Measurements from ENCODE around the gene KLHL24.
"Not testable (repeated sequence)": the region's sequence is repeated elsewhere in the genome, so short reads cannot be mapped to it uniquely, and the experiment has no call there.

KLHL24 gene

DNA sequence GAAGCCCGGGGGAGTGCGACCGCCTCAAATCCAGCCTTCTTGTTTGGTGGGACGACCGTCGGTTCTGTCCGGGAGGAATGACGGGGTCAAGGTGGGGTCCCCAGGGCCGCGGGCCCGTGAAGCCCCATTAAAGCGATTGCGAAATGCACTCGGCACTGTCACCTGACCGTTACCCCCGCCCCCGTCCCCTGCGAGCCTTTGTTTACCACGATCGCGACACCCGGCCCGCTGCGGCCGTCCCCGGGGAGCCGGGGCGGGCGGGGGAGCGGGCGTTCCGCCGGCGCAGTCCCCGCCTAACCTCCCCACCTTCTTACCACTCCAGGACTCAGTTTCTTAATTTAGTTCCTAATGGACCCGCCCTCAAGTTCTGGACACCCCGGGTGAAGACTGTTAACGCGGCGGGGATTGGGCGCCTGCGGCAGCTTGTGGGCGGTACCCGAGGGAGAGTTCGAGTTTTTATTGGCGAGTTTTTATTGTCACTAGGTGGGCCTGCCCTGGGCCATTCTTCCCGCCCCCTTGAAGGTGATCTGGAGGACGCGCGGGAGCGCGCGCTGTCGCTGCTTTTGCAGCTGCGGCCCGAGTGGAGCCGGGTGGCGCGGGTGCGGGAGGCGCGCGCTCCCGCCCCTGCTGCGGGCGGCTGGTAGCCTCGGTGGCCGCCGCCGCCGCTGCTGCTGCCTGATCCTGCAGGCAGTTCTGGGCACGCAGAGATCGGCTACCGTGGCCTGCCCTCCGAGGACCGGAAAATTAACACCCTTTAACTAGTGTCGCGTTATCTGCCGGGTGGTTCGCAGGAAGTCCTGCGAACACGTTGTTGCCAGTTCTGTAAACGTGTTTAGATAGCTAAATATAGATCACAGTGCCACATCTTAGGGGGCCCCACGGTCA lies 1.0 kb downstream of the KLHL24 start:
- DNase-seq = peak; percentile 97

DNA sequence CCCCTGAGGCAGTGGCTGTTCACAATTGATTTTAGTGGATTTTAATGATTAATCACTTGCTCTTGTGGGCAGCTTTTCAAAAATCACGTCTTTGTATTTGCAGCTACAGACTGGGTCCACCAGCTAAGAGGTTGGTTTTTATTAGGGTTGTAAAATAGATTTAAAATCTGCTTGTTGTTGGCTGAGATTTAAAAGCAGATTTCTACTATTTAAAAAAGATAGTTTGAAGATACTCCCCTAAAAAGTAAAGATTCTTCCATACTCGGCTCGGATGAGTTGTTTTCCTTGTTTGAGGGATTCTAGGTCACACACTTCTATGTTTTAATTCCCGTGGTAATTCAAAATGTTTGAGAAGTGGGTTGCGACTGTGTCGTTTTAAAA lies 1.7 kb downstream of the KLHL24 start:
- no peak for DNase-seq

DNA sequence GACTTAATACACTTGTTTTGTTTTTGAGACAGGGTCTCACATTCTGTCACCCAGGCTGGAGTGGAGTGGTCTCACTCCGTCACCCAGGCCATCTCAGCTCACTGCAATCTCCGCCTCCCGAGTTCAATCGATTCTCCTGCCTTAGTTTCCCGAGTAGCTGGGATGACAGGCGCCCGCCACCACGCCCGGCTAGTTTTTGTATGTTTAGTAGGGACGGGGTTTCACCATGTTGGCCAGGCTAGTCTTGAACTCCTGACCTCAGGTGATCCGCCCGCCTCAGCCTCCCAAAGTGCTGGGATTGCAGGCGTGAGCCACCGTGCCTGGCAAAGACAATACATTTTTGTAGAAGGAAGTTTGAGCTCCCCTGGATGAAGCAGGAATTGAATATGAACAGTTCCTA lies 2.2 kb downstream of the KLHL24 start:
- DNase-seq = not testable (repeated sequence)

DNA sequence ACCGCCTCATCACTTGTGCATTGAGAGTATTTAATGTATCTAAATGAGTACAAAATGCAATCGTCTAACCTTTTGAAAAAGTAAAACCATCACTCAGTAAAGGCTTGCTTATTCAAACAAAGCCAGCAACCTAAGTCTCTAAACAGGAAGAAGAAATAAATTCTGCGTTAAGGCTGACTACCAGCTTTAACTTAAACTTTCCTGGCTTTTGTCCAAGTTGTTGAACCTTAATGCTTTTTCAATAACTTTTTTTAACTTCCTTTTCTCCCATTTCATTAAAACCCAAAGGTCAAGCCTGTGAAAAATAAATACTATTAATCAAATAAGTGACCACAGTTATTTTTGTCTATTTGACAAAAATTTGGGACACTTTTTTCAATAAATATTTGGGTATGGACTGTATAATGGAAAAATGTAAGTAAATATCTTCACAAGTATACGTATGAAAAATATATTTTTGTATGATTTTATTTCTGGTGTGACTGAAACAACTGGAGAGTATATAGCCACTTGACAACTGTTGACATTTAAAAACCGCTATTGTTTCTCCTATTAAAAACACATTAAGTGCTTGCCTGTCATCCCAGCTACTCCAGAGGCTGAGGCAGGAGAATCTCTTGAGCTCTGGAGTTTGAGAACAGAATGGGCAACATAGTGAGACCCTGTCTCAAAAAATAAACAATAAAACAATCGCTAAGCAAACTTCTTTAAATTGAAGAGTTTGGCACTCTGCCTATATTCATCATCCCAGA lies 2.9 kb downstream of the KLHL24 start:
- peak; percentile 27 for DNase-seq

DNA sequence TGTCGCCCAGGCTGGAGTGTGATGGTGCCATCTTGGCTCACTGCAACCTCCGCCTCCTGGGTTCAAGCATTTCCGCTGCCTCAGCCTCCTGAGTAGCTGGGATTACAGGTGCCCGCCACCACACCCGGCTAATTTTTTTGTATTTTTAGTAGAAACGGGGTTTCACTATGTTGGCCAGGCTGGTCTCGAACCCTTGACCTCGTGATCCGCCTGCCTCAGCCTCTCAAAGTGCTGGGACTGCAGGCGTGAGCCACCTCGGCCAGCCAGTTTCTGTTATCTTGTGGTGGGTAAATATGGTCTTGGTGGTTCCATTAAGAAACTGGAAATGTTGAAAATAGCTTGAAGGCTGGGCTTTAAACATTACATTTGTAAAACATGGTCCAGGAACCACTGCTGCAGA lies 5.2 kb downstream of the KLHL24 start:
- DNase-seq = not testable (repeated sequence)

DNA sequence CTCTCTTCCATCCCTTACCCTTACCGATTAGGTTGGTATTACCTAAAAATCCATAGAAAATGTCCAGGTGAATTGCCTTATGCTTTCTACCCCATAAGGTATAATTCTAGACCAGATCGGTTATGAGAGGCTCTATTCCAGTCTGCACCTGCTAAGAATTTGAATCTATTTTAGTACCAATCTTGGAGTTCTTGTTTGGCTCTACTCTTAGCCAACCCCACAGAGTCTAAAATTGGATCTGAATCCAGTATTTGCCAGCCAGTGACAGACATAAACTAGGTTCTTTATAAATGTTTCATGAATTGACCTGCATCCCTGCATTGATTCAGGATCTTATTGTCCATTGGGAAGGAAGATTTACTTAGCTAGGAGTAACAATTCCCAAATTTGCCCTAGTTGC lies 6.5 kb downstream of the KLHL24 start:
- DNase-seq = no peak

DNA sequence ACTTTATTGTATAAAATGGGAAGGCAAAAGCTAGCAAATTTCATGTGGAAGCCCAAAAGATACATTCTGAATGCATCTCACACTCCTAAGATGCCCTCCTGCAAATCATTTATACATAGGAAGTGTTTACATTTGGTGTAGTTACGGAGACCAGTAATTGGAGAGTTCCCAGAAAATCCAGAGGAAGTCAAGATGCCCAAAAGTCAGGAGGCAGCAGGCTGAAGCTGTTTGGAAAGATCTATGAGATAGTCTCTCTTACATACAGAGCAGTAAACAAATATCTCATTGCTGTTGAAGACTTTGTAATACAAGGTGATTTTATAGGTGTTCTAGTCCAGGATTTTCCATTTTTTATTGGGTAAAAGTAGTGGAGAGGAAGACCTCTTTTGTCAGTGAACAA lies 8.8 kb downstream of the KLHL24 start:
- DNase-seq = no peak

DNA sequence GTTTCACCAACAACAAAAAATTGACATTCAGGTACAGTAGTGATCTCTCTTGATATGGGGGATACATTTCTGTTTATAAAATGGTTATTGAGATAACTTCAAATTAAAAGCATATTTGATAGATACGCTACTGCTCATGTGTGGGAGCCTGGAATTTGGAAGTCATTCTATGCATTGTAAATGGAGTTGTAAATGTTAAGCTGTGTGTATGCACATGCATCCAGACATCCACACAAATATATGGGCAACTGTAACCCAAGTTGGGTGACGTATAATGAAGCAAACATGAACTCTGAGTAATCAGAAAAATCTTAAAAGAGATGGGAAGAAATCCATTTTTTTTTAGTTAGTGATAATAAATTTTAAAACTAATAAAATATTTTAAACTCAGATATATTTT lies 9.8 kb downstream of the KLHL24 start:
- no peak for DNase-seq

DNA sequence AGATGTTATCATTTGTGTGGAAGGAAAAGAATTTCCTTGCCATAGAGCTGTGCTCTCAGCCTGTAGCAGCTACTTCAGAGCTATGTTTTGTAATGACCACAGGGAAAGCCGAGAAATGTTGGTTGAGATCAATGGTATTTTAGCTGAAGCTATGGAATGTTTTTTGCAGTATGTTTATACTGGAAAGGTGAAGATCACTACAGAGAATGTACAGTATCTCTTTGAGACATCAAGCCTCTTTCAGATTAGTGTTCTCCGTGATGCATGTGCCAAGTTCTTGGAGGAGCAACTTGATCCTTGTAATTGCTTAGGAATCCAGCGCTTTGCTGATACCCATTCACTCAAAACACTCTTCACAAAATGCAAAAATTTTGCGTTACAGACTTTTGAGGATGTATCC lies 15.1 kb downstream of the KLHL24 start:
- DNase-seq = no peak

DNA sequence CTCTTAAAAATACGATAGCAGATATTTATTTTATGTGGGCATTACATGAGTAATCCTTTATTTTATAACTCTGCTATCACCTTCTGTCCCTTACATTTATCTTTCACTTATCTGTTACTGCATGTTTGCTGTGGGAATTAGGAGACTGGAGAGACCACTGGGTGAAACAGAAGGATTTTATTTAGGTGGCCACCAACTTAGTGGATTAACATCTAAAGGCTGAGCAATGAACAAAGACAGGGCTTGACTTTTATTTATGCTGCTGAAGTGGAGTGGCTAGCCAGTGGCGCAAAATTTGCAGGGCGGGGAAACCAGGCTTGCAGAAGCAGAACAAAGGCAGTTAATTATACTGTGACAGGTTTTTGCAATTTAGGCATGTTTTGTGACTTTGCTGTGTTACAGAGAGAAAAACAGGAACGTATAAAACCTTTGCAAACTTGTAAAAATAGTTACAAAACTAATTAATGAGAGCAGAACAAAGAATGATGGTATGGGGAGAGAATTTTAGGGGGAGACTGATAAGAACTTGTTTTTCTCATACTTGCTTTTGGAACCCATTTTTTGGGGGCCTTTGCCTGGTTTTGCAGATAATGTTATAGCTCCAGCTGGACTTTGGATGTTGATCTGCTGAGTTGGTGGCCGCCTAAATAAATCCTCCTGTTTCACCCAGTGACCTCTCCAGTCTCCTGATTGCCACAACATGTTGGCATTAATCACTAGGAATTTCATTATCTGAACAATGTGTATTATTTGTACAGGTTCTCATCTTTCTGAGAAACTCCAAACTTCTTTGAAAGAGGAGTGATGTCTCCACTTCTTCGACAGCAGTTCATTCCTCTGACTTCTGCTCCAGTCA lies 18.0 kb downstream of the KLHL24 start:
- DNase-seq = no peak

DNA sequence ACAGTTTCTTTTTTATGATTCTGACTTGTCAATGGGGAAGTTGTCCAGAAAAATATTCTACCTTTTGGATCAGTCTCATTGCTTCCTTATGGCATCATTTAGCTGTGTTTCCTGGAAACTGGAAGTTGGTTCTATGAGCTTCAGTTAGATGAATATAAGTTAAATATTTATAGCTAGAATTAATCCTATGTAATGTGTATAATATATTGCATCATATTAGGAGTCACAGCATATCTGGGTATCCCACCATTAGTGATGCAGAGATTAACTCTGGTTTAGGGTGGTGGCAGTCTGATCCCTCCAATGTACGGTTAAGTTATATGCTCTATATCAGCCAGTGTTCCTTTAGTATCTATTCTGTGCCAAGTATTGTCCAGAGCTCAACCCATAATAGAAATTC lies 19.3 kb downstream of the KLHL24 start:
- DNase-seq = no peak

DNA sequence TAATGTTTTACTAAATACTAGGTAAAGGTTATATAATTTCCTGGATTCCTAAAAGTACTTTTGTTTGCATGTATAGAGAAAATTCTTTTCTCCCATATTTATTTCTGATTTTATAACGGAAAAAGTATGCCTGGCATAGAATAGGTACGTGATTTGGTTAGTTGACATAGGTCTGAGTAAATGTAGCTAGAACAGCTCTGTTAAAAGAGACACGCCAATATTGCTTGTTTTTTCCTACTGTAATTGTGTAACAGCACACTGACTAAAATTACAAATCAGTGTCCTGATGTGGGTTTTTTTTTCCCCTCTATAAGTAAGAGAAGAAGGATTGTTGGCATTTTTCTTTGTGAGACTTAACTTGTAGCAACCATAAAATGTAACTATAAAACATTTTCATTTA lies 26.7 kb downstream of the KLHL24 start:
- DNase-seq = no peak

DNA sequence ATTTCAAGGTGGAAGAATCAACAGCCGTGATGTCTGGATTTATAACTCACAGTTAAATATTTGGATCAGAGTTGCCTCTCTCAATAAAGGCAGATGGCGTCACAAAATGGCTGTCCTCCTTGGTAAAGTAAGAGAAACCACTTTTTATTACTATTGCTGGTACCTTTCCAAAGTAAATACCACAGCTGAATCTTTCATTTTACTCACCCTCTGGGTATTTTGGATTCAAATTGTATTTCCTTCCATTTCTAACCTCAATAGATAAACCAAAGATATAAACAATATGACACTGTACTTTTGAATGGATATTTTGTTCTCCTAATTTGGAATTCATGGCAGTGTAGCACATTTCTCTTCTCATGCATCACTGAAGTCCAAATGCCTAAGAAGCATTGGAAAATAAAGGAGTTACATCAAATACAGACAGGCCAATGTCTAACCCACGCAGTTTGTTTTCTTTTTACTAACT lies 29.5 kb downstream of the KLHL24 start:
- DNase-seq = no peak

DNA sequence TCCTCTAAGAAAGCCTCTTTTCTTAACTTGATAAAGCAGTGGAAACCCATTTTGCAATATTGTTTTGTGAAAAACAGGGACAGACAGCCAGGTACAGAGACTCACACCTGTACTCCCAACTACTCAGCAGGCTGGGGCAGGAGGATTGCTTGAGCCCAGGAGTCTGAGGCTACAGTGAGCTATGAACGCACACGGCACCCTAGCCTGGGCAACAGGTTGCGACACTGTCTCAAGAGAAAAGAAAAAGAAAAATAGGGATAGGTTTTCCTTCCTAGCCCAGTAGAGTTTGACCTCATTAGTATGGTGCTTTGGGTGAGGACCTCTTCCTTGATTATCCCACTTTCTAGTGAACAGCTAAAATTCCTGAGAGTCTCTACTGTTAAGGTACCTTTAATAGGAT lies 44.6 kb downstream of the KLHL24 start:
- no peak for DNase-seq

DNA sequence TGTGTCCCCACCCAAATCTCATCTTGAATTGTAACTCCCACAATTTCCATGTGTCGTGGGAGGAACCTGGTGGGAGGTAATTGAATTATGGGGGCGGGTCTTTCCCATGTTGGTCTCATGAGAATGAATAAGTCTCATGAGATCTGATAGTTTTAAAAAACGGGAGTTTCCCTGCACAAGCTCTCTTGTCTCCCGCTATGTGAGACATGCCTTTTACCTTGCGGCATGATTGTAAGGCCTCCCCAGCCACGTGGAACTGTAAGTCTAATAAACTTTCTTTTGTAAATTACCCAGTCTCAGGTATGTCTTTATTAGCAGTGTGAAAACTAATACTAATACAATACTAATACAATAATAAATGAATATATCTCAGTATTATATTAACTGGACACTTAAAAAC lies 52.3 kb downstream of the KLHL24 start:
- no peak for DNase-seq

DNA sequence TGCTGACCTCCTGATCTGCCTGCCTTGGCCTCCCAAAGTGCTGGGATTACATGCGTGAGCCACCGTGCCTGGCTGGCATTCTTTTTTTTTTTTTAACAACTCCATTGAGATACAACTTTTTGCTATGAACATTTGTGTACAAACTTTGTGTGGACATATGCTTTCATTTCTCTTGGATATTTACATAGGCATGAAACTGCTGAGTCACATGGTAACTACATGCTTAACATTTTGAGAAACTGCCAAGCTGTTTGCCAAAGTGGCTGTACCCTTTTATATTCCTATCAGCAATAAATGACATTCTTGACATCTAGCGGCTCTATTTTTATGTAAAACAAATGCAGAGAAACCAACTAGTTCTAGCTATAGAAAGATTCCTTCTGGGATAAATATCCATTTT lies 53.5 kb downstream of the KLHL24 start:
- no peak for DNase-seq

DNA sequence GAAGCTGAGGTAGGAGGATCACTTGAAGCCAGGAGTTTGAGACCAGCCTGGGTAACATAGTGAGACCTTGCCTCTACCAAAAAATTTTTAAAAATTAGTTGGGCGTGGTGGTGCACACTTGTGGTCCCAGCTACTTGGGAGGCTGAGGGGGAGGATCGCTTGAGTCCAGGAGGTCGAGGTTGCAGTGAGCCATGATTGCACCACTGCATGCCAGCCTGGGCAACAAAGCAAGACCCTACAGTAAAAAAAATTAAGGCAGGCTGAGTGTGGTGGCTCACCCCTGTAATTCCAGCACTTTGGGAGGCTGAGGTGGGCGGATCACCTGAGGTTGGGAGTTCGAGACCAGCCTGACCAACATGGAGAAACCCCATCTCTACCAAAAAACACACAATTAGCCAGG lies 54.2 kb downstream of the KLHL24 start:
- not testable (repeated sequence) for DNase-seq

DNA sequence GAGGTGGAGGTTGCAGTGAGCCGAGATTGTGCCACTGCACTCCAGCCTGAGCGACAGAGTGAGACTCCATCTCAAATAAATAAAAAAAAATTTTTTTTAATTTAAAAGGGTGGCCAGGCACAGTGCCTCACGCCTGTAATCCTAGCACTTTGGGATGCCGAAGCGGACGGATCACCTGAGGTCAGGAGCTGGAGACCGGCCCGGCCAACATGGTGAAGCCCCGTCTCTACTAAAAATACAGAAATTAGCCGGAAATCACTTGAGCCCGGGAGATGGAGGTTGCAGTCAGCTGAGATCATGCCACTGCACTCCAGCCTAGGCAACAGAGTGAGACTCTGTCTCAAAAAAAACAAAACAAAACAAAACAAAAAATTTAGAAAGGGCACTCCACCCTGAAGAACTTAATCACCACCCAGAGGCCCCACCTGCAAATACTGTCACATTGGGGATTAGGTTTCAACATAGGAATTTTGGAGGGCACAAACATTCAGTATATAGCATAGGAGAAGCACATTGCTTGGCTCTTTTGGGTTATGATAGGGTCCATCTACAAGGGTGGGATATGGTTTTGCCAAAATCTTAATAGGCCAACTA lies 55.1 kb downstream of the KLHL24 start:
- DNase-seq = no peak

DNA sequence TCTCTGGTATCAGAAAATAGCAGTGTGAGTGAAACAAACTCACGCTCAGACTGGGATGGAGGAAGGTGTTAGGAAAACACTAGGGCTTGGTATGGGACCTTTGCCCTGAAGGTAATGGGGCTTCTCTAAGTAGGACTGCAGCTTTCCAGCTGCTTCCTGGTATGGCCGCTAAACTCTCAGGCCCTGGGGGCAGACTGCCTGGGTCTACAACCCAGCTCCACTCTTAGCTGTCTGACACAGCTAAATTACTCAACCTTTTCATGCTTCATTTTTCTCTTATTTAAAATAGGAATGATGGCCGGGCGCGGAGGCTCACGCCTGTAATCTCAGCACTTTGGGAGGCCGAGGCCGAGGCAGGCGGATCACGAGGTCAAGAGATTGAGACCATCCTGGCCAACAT lies 57.0 kb downstream of the KLHL24 start:
- DNase-seq = no peak

DNA sequence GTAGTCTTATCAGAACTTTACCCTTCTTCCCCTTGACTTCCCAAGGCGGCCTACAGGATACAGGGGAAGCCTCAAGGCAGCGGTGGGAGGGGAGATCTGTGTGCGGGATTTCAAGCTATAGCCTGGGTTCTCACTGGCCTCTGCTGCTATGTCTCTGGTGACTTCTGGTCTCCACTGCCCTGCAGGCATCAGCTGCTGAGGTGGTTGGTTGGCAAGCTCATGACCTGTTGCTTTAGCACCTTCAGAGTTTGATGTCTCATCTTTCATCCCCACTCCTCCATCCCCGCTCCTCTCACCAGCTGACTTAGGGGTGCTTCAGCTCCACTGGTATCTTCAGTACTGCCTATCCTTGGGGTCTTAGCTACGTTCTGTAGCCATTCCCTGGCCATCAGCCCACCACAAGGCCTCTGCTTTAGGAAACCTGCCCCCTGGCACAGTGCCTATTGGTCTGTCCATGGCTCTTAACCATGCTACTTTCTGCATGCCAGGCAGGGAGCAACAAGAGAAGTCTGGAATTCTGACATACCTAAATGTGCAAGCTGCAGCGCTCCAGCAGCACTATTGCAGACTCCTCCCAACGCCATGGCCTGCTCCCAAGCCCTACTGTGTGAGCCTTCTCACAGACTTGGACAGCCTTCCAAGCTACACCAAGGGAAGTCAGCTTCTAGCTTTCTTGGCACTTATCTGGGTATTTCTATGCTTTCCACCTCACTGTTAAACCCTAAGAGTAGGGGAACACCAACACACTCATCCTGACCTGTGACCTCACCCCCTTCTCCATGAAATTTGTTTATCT lies 60.3 kb downstream of the KLHL24 start:
- DNase-seq = no peak

DNA sequence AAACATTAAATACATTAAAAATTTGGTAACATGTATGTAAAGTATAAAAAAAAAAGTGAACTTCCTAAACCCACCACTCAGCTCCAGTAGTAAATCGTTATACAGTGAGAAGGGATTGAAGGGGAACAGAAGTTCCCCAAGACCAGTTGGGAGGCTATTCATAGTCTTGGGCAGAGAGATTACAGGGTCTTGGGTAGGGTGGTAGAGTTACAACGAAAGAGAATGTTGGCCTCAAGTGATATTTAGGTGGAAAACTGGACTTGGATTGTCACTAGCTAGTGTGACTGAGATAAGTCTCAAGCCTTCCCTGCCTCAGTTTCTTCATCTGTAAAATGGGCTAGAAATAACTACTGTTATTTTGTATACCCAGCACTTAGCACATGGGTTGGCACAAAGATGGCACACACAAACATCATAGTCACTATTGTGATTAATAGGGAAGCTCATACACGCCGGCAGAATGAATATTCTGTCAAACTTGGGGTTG lies 61.7 kb downstream of the KLHL24 start:
- no peak for DNase-seq
